ENCODE data around the gene MRPL43. TPM values are rescaled to one million over a fixed set of nuclear protein-coding genes. Genes with fewer than 3 reads are reported as not detected.
"Not testable (repeated sequence)": the region's sequence is repeated elsewhere in the genome, so short reads cannot be mapped to it uniquely, and the experiment has no call there.

The MRPL43 gene
- total RNA-seq (2014; rRNA removed; shearing (Covaris generic)) = 50.8 and 57.7 TPM in 2 replicates

GRCh38 chr10:100986952-100987684 is at the start of gene MRPL43, which contains the start of gene TWNK:
MRPL43 (minus strand) TSS chr10:100987497; CDS start chr10:100987443, 54 bp downstream.
TWNK (plus strand) TSS chr10:100987543; CDS start chr10:100988211, 668 bp downstream.
- peak; percentile 74 for DNase-seq (ENCODE audit: low read depth)

- DNase-seq (ENCODE audit: low read depth) = no peak
Measured at GRCh38 chr10:101036726-101037125, 49.4 kb upstream of the MRPL43 start.

GRCh38 chr10:101035916-101036702 is 48.8 kb upstream of the MRPL43 start:
- DNase-seq (ENCODE audit: low read depth) = no peak

- DNase-seq (ENCODE audit: low read depth) = no peak
Measured at GRCh38 chr10:101035314-101035713, 48.0 kb upstream of the MRPL43 start.

- not testable (repeated sequence) for DNase-seq (ENCODE audit: low read depth)
Measured at GRCh38 chr10:101034404-101034803, 47.1 kb upstream of the MRPL43 start.

- no peak for DNase-seq (ENCODE audit: low read depth)
Measured at GRCh38 chr10:101033276-101033675, 46.0 kb upstream of the MRPL43 start.

- DNase-seq (ENCODE audit: low read depth) = peak; percentile 90
Measured at GRCh38 chr10:101032637-101033224, 45.4 kb upstream of the MRPL43 start.

GRCh38 chr10:101031796-101032636 is 44.7 kb upstream of the MRPL43 start:
- DNase-seq (ENCODE audit: low read depth) = peak; percentile 66

GRCh38 chr10:101031128-101031795 is 44.0 kb upstream of the MRPL43 start, which contains the start of the genes PDZD7 and SFXN3:
PDZD7 (minus strand) TSS chr10:101031129; CDS start chr10:101030219, 910 bp downstream.
SFXN3 (plus strand) TSS chr10:101031234; CDS start chr10:101034695, 3,461 bp downstream.
- peak; percentile 92 for DNase-seq (ENCODE audit: low read depth)

- peak; percentile 23 for DNase-seq (ENCODE audit: low read depth)
Measured at GRCh38 chr10:101030496-101031127, 43.3 kb upstream of the MRPL43 start.

- DNase-seq (ENCODE audit: low read depth) = no peak
Measured at GRCh38 chr10:101029520-101030295, 42.4 kb upstream of the MRPL43 start.

- DNase-seq (ENCODE audit: low read depth) = no peak
Measured at GRCh38 chr10:101028446-101029337, 41.4 kb upstream of the MRPL43 start.

GRCh38 chr10:101027106-101027720 is 39.9 kb upstream of the MRPL43 start:
- no peak for DNase-seq (ENCODE audit: low read depth)

GRCh38 chr10:101022967-101023705 is 35.8 kb upstream of the MRPL43 start:
- DNase-seq (ENCODE audit: low read depth) = no peak

- no peak for DNase-seq (ENCODE audit: low read depth)
Measured at GRCh38 chr10:101021692-101022251, 34.5 kb upstream of the MRPL43 start.

GRCh38 chr10:101021239-101021638 is 33.9 kb upstream of the MRPL43 start:
- DNase-seq (ENCODE audit: low read depth) = no peak

Data from Daoy (cell line).